Liver (tissue), 3 donors: Measurements from ENCODE around the gene CLASRP.

Experiments
- RAD21 ChIP-seq, 2 donors: IDR thresholded peaks; 2 replicates each; pipeline ENCODE4 v1.6.1; 2016; ENCODE audit warnings: antibody characterized with exemption in 2 of 2, mild to moderate bottlenecking in 2 of 2
- TAF1 ChIP-seq: conservative IDR thresholded peaks from 2 replicates; pipeline ENCODE4 v1.6.1; 2016; ENCODE audit warnings: antibody characterized with exemption, mild to moderate bottlenecking
- YY1 ChIP-seq: IDR thresholded peaks from 2 replicates; pipeline ENCODE4 v1.6.1; 2016; ENCODE audit warnings: antibody characterized with exemption, mild to moderate bottlenecking
- TF ChIP-seq, protein P1 (sequence below): fragments of 150-350 bp; IDR thresholded peaks from 2 replicates; pipeline ENCODE4 v1.5.1; 2017; ENCODE audit warnings: improper control_type of control experiment, low read depth, low read length; ENCODE audit not compliant: missing input control
- donor health status: healthy.
- donor health status: healthy.

DNA sequence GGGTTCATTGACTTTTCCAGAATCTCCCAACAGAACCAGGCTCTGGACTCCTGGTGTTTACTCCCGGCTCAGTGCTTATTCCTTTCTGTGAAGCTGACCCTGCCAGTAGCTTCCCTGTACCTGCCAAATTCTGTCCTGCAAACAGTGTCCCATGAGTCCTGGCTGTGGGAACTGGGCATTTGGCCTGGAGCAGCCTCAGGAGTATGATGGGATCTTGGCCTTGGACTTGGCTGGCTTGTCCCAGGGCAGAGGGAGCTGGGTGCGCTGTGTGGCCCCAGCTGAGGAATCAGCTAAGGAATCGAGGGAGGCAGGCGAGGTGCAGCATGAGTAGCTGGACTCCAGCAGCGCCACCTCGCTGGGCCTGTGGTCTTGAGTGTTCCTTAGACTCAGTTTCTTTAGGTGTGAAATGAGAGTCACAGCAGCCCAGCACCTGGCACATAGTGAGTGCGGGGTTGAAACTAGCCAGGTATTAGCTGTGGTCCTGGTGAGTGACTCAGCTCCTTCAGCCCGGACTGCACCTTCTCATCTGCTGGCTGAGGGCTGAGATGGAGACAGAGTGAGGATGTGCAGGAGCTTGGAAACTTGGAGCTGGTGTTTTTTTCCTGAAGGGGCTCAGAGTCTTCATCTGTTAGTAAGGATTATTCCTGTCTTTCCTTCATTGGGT lies 10.4 kb downstream of the CLASRP start:
- TF ChIP-seq, protein P1, sequence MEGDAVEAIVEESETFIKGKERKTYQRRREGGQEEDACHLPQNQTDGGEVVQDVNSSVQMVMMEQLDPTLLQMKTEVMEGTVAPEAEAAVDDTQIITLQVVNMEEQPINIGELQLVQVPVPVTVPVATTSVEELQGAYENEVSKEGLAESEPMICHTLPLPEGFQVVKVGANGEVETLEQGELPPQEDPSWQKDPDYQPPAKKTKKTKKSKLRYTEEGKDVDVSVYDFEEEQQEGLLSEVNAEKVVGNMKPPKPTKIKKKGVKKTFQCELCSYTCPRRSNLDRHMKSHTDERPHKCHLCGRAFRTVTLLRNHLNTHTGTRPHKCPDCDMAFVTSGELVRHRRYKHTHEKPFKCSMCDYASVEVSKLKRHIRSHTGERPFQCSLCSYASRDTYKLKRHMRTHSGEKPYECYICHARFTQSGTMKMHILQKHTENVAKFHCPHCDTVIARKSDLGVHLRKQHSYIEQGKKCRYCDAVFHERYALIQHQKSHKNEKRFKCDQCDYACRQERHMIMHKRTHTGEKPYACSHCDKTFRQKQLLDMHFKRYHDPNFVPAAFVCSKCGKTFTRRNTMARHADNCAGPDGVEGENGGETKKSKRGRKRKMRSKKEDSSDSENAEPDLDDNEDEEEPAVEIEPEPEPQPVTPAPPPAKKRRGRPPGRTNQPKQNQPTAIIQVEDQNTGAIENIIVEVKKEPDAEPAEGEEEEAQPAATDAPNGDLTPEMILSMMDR: no peak
- peak; percentile 70 for TF ChIP-seq YY1
- TF ChIP-seq TAF1: no peak
- peak; percentile 24 to 56 for TF ChIP-seq RAD21 (IDR thresholded peaks at IDR 0.05)
